ENCODE measurements around the gene RNU1-3.
"Not testable (repeated sequence)": the region's sequence is repeated elsewhere in the genome, so short reads cannot be mapped to it uniquely, and the experiment has no call there.

- TF ChIP-seq CTCF (optimal IDR thresholded peaks at IDR 0.05 in 1 of 3, IDR thresholded peaks at IDR 0.05 in 1 of 3, conservative IDR thresholded peaks at IDR 0.05 in 1 of 3; ENCODE audit: extremely low read depth in 1 of 3, insufficient read depth in 2 of 3, low read length in 3 of 3); EZH2 (IDR thresholded peaks at IDR 0.05; ENCODE audit: low read length): not testable (repeated sequence)
Measured at GRCh38 chr1:16694308-16694702, 27.6 kb upstream of the RNU1-3 start.
